Left ventricle myocardium inferior (tissue), 1 donor: ENCODE results near the gene CCDC190. TPM values are rescaled to one million over a fixed set of nuclear protein-coding genes. Genes with fewer than 3 reads are reported as not detected.

ENCODE experiments used
- DNase-seq: peaks from one replicate; pipeline ENCODE4 v3.0.0-alpha.2; 2020
- H3K27ac ChIP-seq: fragments of 200-600 bp; replicated peaks from 2 replicates; pipeline ENCODE4 v1.8.0; 2021
- H3K27me3 ChIP-seq: fragments of 200-600 bp; 2 replicates; pipeline ENCODE4 v1.8.0; 2021; ENCODE audit warnings: low read depth
- H3K36me3 ChIP-seq: fragments of 200-600 bp; 2 replicates; pipeline ENCODE4 v1.8.0; 2021
- H3K4me1 ChIP-seq: fragments of 200-600 bp; 2 replicates; pipeline ENCODE4 v1.8.0; 2021
- H3K4me3 ChIP-seq: fragments of 200-600 bp; 2 replicates; pipeline ENCODE4 v1.8.0; 2021; ENCODE audit warnings: mild to moderate bottlenecking, moderate library complexity
- H3K9me3 ChIP-seq: fragments of 200-600 bp; replicated peaks from 2 replicates; pipeline ENCODE4 v1.8.0; 2021
- CTCF ChIP-seq: fragments of 200-600 bp; IDR thresholded peaks from 2 replicates; pipeline ENCODE4 v1.8.0; 2021; ENCODE audit warnings: antibody characterized with exemption, mild to moderate bottlenecking, borderline replicate concordance
- intact Hi-C: fragments of 100-400 bp; cut with micrococcal nuclease; formaldehyde crosslinking; loops from one replicate; pipeline ENCODE4 v1.11.0; 2022
- total RNA-seq: library from RNA; stranded (reverse); fragmentation: NEBNext Ultra II Directional; extraction: Animal tissue kit (Norgen Biotek cat#: 25700); gene quantifications from one replicate; pipeline ENCODE4 v1.2.1, GENCODE V29; 2021
- donor health status: DM: no; HTN: yes; CAD: no; lungs with severe emphysema.

CCDC190 gene
- total RNA-seq, 1 donor from 2014 or later = 0.80 TPM

- H3K27me3 ChIP-seq = no peaks in the 10 kb centered on the region
- intact Hi-C loops = no loop called here
- H3K36me3 ChIP-seq = no peaks in the 10 kb centered on the region
- DNase-seq = no peak
- no peak overlapping the region for H3K4me3 ChIP-seq
- TF ChIP-seq CTCF = no peak
- H3K27ac ChIP-seq = peak overlapping the region; percentile 61
- no peaks in the 10 kb centered on the region for H3K9me3 ChIP-seq
- H3K4me1 ChIP-seq = peaks cover 21% of the 10 kb centered on the region
Measured at GRCh38 chr1:162905174-162906158, 44.5 kb upstream of the CCDC190 start.

GRCh38 chr1:162904579-162904978 is 43.6 kb upstream of the CCDC190 start:
- no peak for TF ChIP-seq CTCF
- intact Hi-C loops = no loop called here
- no peak overlapping the region for H3K4me3 ChIP-seq
- peaks cover 21% of the 10 kb centered on the region for H3K4me1 ChIP-seq
- H3K36me3 ChIP-seq = no peaks in the 10 kb centered on the region
- H3K9me3 ChIP-seq = no peaks in the 10 kb centered on the region
- DNase-seq = no peak
- no peaks in the 10 kb centered on the region for H3K27me3 ChIP-seq
- H3K27ac ChIP-seq = peak overlapping the region; percentile 61

- Histone ChIP-seq H3K9me3 (no peaks in the 10 kb centered on the region), H3K4me3 (no peak overlapping the region), H3K4me1 (peaks cover 25% of the 10 kb centered on the region), H3K27ac (peak overlapping the region; percentile 61), H3K27me3 (no peaks in the 10 kb centered on the region), H3K36me3 (no peaks in the 10 kb centered on the region)
- TF ChIP-seq CTCF = no peak
- intact Hi-C loops = no loop called here
- DNase-seq = no peak
Measured at GRCh38 chr1:162904023-162904422, 43.0 kb upstream of the CCDC190 start.

- Histone ChIP-seq H3K9me3 (no peaks in the 10 kb centered on the region), H3K4me3 (no peak overlapping the region), H3K4me1 (peaks cover 27% of the 10 kb centered on the region), H3K27me3 (no peaks in the 10 kb centered on the region), H3K36me3 (no peaks in the 10 kb centered on the region), H3K27ac (no peak overlapping the region)
- no peak for TF ChIP-seq CTCF
- no peak for DNase-seq
- intact Hi-C loops = no loop called here
Measured at GRCh38 chr1:162903246-162903645, 42.3 kb upstream of the CCDC190 start.

GRCh38 chr1:162902416-162902815 is 41.4 kb upstream of the CCDC190 start:
- no peak overlapping the region for H3K4me3 ChIP-seq
- TF ChIP-seq CTCF = no peak
- intact Hi-C loops = no loop called here
- H3K27ac ChIP-seq = no peak overlapping the region
- DNase-seq = no peak
- H3K4me1 ChIP-seq = peaks cover 27% of the 10 kb centered on the region
- H3K36me3 ChIP-seq = no peaks in the 10 kb centered on the region
- no peaks in the 10 kb centered on the region for H3K9me3 ChIP-seq
- no peaks in the 10 kb centered on the region for H3K27me3 ChIP-seq
